GM18511 (cell line): ENCODE results near the gene RPS6KL1.

Experiments
- ATAC-seq: cut with Tn5 transposase; IDR thresholded peaks from one replicate; pipeline ENCODE4 v1.9.1; 2021; ENCODE audit warnings: mild to moderate bottlenecking, moderate library complexity; ENCODE audit not compliant: unreplicated experiment

RPS6KL1 gene

GRCh38 chr14:74891870-74892269, 31.2 kb downstream of the RPS6KL1 start:
- ATAC-seq, result no peak

GRCh38 chr14:74890262-74890661, 32.8 kb downstream of the RPS6KL1 start:
- ATAC-seq, result no peak

- no peak for ATAC-seq
Observed at GRCh38 chr14:74888164-74889158, 34.6 kb downstream of the RPS6KL1 start.

GRCh38 chr14:74886001-74886400, 37.1 kb downstream of the RPS6KL1 start:
- ATAC-seq, result no peak

GRCh38 chr14:74882103-74882920, 40.7 kb downstream of the RPS6KL1 start:
- peak; percentile 39 for ATAC-seq

GRCh38 chr14:74881431-74882102, 41.5 kb downstream of the RPS6KL1 start, which contains the start of gene DLST:
Gene DLST (plus strand): TSS chr14:74881916. CDS start chr14:74881954, 38 bp downstream.
- peak; percentile 97 for ATAC-seq

- ATAC-seq, result no peak
Observed at GRCh38 chr14:74879427-74880182, 43.5 kb downstream of the RPS6KL1 start.

- no peak for ATAC-seq
Observed at GRCh38 chr14:74875941-74876913, 46.8 kb downstream of the RPS6KL1 start, which contains the start of gene PROX2. Gene PROX2 (minus strand): TSS chr14:74876145. CDS start chr14:74863834, 12,311 bp downstream.

GRCh38 chr14:74875204-74875603, 47.9 kb downstream of the RPS6KL1 start:
- ATAC-seq, result no peak

GRCh38 chr14:74871819-74872218, 51.2 kb downstream of the RPS6KL1 start:
- ATAC-seq, result no peak

GRCh38 chr14:74868739-74869138, 54.3 kb downstream of the RPS6KL1 start:
- ATAC-seq, result no peak

GRCh38 chr14:74867673-74868072, 55.4 kb downstream of the RPS6KL1 start:
- ATAC-seq, result no peak

- ATAC-seq, result no peak
Observed at GRCh38 chr14:74866708-74867389, 56.2 kb downstream of the RPS6KL1 start.

GRCh38 chr14:74865156-74865555, 57.9 kb downstream of the RPS6KL1 start:
- ATAC-seq, result no peak

- no peak for ATAC-seq
Observed at GRCh38 chr14:74864198-74864597, 58.9 kb downstream of the RPS6KL1 start.

- ATAC-seq, result no peak
Observed at GRCh38 chr14:74863274-74863673, 59.8 kb downstream of the RPS6KL1 start.

GRCh38 chr14:74861734-74862090, 61.3 kb downstream of the RPS6KL1 start:
- no peak for ATAC-seq
